Central memory CD4-positive, alpha-beta T cell (primary cell): ENCODE data around the gene CNPPD1.

Experiments
- DNase-seq: peaks from one replicate; pipeline ENCODE4 v3.0.0; 2022

Gene CNPPD1

DNA sequence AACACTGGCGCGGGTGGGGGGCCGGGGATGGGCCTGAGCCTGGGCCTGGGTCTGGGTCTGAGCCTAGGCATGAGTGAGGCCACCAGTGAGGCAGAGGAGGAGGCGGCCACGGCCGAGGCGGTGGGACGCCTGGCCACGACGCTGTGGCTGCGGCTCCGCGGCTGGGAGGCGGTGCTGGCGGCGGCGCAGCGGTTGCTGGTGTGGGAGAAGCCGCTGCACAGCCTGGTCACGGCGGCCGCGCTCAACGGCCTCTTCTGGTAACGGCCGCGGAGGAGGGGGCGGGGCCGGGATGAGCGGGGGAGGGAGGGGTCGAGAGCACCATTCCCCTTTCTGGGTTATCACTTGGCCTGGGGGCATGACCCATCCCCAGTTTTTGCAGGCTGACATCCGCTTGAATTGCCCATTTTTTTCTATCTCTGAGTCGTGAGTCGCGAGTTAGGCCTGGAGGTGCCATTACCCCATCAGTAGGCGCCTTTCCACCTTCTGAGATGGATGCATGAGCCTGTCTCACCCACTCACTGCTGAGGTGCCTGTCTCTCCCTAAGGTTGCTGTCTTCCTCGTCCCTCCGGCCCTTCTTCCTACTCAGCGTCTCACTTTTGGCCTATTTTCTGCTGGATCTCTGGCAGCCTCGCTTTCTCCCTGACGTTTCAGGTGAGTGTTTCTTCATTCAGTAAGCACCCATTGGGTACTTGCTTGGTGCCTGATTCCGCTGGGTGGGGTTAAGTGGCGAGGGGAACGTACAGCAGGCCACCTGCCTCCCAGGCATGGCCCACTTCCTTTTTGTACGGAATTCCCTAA is 1.9 kb upstream of the CNPPD1 start:
- DNase-seq, result peak; percentile 35

DNA sequence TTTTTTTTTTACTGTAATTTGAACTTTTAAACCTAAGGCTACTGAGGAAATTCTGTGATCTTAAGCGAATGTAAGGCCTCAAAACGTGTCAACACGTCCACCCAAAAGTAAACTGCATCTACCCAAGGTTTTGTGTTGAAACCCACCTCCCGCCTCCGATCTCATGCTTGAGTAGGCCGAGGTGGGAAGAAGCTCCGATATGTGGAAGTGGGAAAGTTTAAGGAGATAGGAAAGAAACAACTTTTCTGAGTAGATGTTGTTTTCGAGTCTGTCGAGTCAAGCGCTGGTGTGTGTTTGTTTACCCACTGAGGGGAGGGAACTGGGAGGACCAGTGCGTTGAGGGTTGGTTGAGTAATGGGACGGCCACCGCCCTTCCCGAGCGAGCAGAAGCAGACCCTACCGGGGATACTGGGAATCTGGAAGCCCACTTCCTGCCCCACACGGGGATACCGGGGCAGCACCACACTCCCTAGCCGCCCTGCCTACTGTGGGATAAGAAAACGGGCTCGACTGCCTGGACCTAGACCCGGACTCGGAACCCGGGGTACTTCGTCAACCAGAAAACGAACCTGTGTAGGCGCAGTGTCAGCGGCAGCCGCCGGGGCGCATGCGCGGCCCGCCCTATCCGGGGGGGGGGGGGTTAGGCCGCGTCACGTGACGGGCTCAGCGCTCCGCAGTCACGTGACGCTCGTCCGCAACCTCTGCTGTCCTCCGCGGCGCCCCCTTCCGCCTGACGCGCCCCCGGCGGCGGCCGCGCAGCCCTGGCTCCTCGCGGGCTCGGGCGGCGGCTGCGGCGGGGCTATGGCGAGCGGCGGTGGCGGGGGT is 1.0 kb upstream of the CNPPD1 start, which contains the start of gene RETREG2:
RETREG2 (plus strand) TSS at position 724 of the 825 bp plus-strand sequence; CDS start at position 802, 78 bp downstream.
- DNase-seq, result peak; percentile 85

DNA sequence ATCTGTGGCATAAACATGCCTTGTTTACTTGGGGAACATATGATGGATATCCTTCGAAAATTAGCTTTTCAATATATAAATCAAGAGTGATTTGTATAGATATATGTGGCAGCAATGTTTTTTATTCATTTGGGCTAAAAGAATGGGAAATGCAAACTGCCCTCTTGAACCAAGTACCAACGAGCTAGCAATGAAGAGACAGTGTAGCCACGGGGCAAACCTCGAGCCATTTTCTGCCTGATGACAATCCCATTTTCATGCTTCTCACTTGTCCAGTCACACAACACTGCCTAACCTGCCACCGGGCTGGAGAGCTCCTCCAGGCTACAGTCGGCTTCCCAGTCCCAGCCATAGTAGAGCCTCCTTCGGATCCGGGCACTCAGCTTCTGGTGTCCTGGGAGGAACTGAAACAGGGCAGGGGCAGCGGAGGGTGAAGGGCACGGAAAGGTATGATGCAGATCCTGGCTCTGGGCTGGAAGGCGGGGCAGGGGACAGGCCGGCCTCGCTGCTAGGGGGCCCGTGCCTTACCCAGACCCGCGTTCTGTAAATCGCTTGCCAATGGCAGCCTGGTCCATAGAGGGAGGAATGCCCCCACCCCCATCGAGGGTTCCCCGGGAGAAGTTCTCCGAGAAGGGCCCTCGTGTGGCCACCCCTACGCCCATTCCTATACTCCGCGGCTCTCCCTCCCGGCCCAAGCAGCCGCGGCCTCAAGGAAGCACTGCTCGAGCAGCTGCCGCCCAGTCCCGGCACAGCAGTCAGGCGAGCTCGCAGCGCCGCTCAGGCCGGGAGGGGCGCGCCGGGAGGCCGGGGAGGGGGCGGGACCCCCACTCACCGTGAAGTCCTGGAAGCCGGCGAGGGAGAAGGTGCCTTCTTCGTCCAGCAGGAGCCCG is 552 bp downstream of the CNPPD1 start:
- DNase-seq, result peak; percentile 8

DNA sequence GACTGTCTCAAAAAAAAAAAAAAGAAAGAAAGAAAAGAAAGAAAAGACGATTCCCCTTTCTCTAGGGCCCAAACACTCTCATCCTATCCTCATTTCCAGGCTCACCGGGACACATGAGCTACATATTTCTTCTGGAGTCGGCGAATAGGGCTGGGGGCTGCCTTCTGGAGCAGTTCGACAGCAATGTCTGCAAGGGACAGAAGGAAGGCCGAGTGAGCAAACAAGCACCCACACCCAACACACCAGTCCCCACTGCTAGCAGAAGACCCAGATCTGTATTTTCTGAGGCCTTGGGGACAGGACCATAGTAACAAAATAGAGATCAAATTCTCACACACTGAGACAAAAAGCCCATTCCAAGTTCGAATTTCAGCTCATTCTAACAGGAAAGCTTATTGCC is 1.2 kb downstream of the CNPPD1 start:
- DNase-seq, result no peak

DNA sequence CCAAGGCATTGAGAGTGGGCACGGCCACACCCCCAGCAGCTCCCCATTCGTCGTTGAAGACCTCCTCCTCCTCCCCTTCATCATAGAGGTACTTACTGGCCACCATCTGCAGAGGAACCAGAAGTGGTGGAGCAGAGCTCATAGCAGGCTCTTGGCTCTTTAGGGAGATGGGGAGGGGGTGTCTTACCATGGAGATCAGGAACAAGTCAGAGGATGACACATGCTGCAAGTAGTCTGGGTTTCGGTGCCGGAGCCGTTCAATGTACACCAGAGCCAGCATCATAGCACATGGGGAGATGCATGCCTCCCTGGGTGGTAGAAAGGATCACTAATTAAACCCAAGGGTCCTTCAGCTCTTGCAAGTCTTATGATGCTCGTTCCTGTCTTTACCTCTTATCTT is 1.9 kb downstream of the CNPPD1 start:
- DNase-seq, result no peak

DNA sequence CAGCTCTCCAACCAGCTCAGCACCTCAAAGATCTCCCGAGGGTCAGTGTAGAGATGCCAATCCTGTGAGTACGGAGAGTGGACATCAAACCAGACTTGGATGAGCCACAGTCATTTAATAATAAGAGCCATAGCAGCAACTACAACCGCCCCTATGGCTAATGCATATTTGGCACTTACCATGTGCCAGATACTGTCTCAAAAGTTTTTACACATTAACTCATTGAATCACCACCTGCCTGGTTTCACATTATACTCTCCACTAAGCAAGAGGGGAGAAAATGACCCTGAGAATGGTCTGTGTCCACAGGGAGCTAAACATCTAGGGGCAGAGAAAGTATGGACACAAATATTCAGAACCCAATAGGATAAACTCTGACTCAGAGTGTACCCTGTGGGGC is 2.6 kb downstream of the CNPPD1 start:
- DNase-seq, result no peak

DNA sequence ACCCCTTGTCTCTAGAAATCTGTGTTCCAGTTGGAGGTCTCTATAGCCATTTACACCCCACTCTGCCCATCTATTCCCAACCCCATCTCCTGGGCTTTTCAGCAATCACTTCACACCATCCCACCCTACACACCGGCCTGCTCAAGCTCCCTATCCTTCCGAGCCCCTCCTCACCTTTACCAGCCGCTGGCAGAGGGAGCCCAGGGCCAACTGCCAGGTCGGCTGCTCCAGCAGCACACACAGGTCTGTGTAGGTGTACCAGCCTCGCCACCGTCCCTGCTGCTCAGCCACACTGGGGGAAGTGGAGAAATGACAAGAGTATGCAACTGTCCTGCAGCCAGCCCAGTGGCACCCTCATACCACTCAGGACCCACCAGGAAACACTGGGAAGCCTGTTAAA is 3.5 kb downstream of the CNPPD1 start:
- no peak for DNase-seq

DNA sequence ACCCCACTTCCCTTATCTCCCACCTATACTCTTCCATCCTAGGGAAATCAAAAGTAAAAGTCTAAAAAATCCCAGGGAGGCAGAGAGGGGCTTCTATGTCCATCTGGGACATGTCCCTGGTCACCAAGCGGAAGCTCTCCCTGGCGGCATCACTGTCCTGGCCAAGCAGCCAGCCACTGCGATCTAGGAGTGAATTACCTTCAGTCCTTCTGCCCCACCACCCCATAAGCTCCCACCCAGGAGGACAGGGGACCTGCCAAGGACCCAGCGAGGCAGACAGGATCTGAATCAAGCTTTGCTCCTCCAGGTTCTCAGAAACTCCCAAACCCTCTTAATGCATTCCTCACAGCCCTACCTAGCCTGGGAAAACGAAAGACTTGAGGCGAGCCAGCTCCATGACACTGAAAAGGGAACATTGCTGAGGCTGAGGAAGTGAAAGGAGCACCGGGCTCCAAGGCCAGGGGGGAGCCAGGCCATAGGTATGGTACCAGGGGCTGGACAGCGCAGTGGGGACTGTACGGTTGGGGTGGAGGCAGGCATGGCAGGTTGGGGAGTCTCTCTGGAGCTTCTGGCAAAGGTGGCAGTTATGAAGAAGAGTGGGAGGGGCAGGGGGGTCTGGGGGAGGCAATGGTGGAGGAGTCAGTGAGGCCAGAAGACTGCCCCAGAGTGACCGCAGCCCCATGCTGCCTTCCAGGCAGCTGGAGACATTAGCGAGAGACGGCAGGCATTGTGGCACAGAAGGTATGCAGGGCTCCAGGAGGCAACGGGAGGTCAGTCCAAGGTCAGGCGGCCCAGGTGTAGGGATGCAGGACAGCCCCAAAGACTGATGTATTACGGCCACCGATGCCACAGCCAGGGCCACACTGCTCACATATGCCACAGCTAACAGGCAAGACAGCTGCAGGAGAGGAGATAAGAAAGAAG is 4.2 kb downstream of the CNPPD1 start:
- DNase-seq, result no peak

DNA sequence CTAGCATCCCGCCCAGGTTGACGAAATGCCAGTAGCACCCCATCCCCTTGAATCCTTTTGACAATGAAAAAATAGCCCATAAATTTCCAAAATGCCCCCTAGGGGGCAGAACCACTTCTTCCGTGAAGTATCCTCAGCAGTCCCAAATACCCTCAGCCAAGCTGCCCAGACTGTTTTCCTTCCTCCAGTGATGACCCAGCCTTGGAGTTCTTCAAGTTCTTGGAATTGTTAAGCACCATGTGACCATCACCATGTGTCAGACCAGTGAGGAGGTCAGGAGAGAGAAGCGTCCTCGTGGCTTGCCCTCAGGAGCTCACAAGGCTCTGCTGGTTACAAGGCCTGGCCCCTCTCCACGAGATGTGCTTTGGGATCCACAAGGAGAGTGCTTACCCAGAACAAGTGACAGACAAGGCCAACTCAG is 5.5 kb downstream of the CNPPD1 start:
- DNase-seq, result peak; percentile 44

DNA sequence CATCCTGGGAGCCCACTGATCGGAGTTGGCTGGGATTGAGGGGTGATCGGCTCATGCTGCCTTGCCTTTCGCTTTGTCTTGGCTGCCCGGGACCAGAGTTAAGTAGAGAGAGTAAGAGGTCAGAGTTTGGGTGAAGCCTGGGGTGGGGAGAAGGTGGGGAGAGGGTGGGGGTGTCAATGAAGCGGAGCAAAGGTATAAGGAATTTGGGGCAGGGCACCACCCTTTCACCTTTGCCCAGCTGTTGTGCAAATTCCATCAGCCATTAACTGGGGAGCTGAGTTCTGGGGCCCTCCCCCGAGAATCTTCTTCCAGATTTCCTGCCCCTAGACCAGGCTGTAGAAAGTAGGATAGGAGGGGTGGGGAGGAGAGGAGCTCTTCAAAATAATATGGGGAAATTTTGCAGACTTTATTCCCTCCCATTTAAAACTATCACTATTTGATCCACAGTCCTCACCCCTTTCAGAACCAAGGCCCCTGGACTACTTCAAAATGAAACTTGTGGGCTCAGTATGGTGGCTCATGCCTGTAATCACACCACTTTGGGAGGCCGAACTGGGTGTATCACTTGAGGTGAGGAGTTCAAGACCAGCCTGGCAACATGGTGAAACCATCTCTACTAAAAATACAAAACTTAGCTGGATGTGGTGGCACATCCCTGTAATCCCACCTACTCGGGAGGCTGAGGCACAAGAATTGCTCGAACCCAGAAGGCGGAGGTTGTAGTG is 6.6 kb downstream of the CNPPD1 start, which contains the start of gene SLC23A3:
SLC23A3 (minus strand) TSS at position 100 of the 725 bp plus-strand sequence; CDS start at position 55, 45 bp downstream.
- no peak for DNase-seq

DNA sequence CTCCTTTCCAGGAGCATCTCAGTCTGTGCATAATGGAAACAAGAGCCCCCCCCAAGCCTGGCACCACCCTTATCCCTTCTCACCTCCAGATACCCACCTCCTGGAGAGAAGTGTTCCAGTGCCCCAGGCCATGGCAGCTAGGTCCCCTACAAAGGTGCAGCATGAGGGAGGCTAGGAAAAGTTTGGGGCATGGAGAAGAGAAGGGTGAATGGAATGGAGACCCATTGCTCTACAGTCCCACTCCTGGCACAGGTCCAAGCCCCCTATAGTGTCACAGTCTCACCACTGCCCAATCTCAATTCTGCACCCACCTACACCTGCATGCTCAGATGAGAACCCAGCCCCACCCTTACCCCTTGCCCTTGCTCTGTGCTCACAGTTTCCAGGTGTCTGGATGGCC is 7.8 kb downstream of the CNPPD1 start:
- no peak for DNase-seq

DNA sequence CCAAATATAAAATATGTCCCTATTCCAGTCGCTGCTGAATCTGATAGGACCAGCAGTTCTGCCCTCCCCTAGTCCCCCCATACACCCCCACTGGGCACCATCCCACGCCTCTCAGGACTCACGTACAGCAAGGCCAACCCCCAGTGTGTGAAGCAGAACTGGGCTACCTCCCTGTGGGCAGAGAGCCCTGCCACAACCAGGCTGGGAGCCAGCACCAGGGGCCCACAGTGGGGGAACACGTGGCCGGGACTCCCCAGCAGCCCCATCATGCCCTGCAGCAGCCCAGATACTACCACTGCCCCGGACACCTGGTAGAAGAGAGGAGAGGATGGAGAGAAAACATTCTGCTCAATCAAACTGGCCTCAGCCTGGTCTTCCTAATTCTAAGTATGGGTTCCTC is 8.2 kb downstream of the CNPPD1 start:
- no peak for DNase-seq

DNA sequence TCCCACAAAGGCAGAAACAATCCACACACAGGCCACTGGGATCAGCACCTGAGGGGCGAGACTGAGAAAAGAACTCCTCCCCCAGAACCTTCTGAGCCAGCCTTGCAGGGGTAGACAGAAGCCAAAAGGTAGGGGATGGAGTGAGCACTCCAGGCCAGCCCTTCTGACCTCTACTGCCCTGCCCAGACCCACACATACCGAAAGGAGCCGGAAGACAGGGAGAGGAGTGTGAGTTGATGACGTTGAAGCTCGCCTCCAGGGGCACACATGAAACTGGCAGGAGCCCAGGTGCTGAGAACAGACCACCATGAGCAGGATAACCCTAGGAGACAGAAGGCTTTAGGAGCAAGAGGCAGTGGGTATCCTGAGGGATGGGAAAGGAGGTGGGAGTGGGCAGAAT is 8.7 kb downstream of the CNPPD1 start:
- no peak for DNase-seq

DNA sequence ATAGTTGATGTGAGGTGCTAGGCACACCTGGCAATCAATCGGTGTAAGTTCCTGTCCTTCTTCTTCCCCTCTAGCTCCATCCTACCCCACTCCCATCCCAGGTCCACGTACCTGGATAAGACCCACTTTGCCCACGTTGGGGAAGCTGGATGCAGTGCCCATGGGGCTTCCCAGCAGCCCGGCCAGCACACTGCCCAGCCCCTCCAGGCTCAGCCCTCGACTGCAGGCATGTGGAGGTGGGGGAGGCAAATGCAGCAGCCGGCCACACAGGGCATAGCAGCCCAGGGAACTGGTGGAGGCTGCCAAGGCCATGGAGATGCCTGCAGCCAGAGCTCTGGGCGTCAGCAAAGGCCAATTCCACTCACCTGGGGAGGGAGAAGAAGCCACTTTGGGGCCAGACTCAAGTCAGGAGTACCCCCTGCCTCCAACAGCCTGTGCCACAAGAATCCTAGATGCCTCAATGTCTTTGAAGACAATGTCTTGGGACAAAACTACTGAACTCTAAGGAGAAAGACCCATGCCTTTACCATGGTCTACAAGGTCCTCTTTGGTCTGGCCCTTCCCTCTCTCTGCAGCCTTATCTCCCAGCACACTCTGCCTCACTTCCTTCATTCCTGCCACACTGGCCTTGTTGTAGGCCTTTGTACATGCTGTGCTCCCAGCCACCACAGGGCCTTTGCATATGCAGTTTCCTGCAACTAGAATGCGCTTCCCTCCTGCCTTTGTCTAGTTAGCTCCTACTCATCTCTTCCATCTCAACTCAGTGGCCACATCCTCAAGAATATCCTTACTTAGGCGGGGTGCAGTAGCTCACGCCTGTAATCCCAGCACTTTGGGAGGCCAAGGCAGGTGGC is 11.4 kb downstream of the CNPPD1 start:
- no peak for DNase-seq

DNA sequence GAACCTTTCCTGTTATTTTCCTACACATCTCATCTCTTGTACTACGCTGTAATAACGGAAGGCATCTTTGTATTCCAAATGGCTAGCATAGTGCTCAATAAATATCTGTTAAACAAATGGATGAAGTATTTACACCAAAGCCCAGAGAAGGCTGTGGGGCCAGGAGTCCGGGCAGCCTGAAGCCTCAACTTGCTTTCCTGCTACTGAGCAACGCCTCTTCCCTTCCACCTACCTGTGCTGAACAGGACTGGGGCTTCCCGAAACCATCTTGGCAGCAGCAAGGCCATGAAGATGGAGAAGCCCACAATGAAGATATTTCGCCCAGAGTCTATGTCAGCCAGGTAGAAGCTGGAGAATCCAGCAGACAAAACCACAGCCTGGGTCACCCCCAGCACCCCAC is 13.6 kb downstream of the CNPPD1 start:
- no peak for DNase-seq

DNA sequence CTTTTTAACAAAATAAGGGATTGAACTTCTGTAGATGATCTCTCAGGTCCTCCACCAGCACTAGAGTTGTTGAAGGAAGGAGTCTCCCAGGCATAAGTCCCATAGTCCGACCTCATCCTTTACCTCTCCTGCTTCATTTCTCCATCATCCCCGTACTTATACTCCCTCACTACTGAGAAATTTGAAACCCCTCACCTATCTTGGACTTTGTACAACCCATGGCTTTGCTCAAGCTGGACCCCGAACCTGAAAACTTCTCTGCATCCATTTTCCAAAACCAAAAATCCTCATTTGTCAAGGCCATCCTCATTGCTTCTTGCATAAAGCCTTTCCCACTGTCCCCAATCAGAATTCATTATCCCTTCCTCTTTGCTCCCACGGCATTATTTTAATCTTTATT is 15.6 kb downstream of the CNPPD1 start:
- DNase-seq, result no peak

DNA sequence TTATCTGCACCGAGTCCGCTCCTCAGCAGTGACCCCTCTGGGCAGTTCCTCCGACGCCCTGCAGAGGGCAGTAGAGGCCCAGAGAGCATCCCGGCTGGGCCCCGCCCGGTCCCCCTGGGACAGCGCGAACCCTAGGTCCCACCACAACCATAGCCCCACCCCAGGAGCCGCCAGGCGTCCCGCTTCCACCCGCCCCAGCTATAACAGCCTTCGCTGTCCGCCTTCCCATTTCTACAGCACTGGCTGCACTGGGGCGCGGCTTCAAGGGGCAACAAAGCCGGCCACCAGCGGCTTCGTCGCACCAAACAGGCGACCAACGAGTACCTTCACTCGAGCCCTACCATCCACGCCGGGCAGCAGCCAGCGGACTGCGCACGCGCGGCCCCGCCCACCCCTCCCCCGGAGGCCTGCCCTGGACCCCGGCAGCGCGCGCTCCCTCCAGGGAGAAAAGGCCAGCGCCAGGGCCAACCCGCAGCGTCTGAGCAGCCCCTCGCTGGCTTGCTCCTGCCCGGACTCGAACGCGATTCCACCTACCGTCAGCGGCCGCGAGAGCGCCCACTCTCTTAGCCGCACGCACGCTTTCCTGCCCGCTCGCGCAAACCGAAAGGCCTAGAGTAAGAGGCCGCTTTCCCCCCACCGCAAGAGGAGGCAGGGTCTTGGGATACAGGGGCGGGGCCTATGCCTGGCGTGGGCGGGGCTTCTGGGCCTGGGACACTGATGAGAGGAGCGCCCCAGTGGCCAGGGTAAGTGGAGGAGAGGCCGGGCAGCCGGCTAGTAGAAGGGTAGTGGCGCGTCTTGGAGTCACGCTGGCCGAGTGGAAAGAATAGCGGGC is 16.3 kb downstream of the CNPPD1 start, which contains the start of gene NHEJ1:
NHEJ1 (minus strand) TSS at position 630 of the 832 bp plus-strand sequence. CDS start 2,453 bp downstream, outside the sequence.
- peak; percentile 91 for DNase-seq

DNA sequence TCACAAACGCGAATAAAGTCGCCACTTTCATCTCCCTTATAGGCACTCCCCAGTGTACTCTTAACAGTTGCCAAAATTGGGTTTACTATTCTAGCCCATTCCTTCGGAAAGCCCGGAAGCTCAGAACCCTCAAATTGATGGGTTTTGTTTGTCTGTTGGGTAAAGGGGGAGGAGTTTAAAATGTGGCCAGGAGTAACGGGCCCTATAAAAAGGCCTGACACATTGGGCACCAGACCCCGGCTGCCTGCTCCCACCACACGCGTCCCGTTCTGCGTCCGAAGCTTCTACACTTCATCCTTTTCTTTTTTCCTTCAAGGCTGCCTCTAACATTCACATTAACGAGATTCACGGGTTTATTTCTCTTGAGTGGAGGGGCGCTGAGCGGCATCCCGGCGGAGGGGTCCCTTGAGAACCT is 16.9 kb downstream of the CNPPD1 start:
- no peak for DNase-seq

DNA sequence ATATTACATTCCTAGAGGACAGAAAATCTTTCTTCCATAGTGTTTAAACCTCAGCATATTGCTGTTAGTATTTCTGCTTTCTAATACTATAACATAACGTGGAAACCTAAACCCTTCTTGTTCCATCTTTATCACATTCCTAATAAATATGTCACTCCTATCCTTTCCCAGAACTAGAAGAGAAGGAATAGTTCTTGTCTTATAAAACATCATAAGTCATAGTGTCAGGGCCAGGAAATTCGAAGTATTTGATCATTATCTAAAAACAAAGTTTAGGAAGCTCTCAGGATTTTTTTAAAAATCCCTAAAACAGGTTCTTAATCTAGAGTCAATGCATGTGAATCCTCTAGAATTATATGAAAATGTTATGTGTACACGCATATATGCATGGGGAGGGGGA is 18.1 kb downstream of the CNPPD1 start:
- no peak for DNase-seq
